ENCODE results near the gene TBC1D20. TPM values are rescaled to one million over a fixed set of nuclear protein-coding genes. Genes with fewer than 3 reads are reported as not detected.

TBC1D20 gene
- total RNA-seq, 2 donors from 2014 or later = 38.0 to 53.1 TPM

GRCh38 chr20:474581-474980 lies 12.2 kb upstream of the TBC1D20 start:
- Histone ChIP-seq H3K4me1 (replicated peaks) (no peaks in the 10 kb centered on the region), H3K4me3 (no peak overlapping the region), H3K27me3 (replicated peaks; ENCODE audit: insufficient read depth) (no peaks in the 10 kb centered on the region), H3K36me3 (no peaks in the 10 kb centered on the region), H3K27ac (no peak overlapping the region), H3K9me3 (no peaks in the 10 kb centered on the region)
- intact Hi-C loops (cut with DNase I) = no loop called here
- WGBS = 67% methylated on average over 2 of the region's 2 CpGs
- no peak for TF ChIP-seq CTCF (IDR thresholded peaks at IDR 0.05)
- no peak for TF ChIP-seq POLR2AphosphoS5 (IDR thresholded peaks at IDR 0.05)
- no peak for TF ChIP-seq POLR2A (IDR thresholded peaks at IDR 0.05)
- DNase-seq (ENCODE audit: low spot score) = no peak

GRCh38 chr20:472889-473292 lies 10.6 kb upstream of the TBC1D20 start:
- TF ChIP-seq CTCF (IDR thresholded peaks at IDR 0.05) (no peak), POLR2AphosphoS5 (IDR thresholded peaks at IDR 0.05) (no peak), POLR2A (IDR thresholded peaks at IDR 0.05) (no peak)
- H3K27me3 ChIP-seq (replicated peaks; ENCODE audit: insufficient read depth) = no peaks in the 10 kb centered on the region
- H3K27ac ChIP-seq = no peak overlapping the region
- no peaks in the 10 kb centered on the region for H3K4me1 ChIP-seq (replicated peaks)
- no peaks in the 10 kb centered on the region for H3K36me3 ChIP-seq
- intact Hi-C loops (cut with DNase I) = no loop called here
- H3K9me3 ChIP-seq = no peaks in the 10 kb centered on the region
- DNase-seq (ENCODE audit: low spot score) = no peak
- H3K4me3 ChIP-seq = no peak overlapping the region
- 96% methylated on average over 1 of the region's 1 CpG for WGBS

- DNase-seq (ENCODE audit: low spot score) = no peak
- Histone ChIP-seq H3K27me3 (replicated peaks; ENCODE audit: insufficient read depth) (no peaks in the 10 kb centered on the region), H3K27ac (no peak overlapping the region), H3K4me3 (no peak overlapping the region), H3K4me1 (replicated peaks) (no peaks in the 10 kb centered on the region), H3K36me3 (no peaks in the 10 kb centered on the region), H3K9me3 (no peaks in the 10 kb centered on the region)
- WGBS = 88% methylated on average over 9 of the region's 9 CpGs
- intact Hi-C loops (cut with DNase I) = no loop called here
- no peak for TF ChIP-seq CTCF (IDR thresholded peaks at IDR 0.05)
- TF ChIP-seq POLR2A (IDR thresholded peaks at IDR 0.05) = no peak
- TF ChIP-seq POLR2AphosphoS5 (IDR thresholded peaks at IDR 0.05) = no peak
Measured at GRCh38 chr20:472137-472846, 10.0 kb upstream of the TBC1D20 start.

- no peak for DNase-seq (ENCODE audit: low spot score)
- intact Hi-C loops (cut with DNase I) = no loop called here
- TF ChIP-seq POLR2A (IDR thresholded peaks at IDR 0.05) (no peak), CTCF (IDR thresholded peaks at IDR 0.05) (no peak), POLR2AphosphoS5 (IDR thresholded peaks at IDR 0.05) (no peak)
- 77% methylated on average over 8 of the region's 8 CpGs for whole genome bisulfite sequencing
- Histone ChIP-seq H3K36me3 (no peaks in the 10 kb centered on the region), H3K27me3 (replicated peaks; ENCODE audit: insufficient read depth) (no peaks in the 10 kb centered on the region), H3K4me3 (no peak overlapping the region), H3K9me3 (no peaks in the 10 kb centered on the region), H3K27ac (no peak overlapping the region), H3K4me1 (replicated peaks) (no peaks in the 10 kb centered on the region)
Measured at GRCh38 chr20:469746-470490, 7.6 kb upstream of the TBC1D20 start.

Data from prostate gland (tissue), 2 donors.